Pancreas (tissue), 10 donors: Measurements from ENCODE around the gene SLC16A10. TPM values are rescaled to one million over a fixed set of nuclear protein-coding genes. Genes with fewer than 3 reads are reported as not detected.

Experiments
- ATAC-seq, 4 donors: fragments of 200-7000 bp; cut with Tn5 transposase; one replicate each; pipeline versions ENCODE4 v1.8.0 to v1.9.1; 2020; ENCODE audit warnings: mild to moderate bottlenecking in 4 of 4, moderate library complexity in 4 of 4
- DNase-seq, 6 donors: peaks; one replicate each; pipeline ENCODE4 v3.0.0-alpha.2; 2020
- FAIRE-seq: peaks from 2 replicates; lab custom pipeline; 2012; peaks lifted over from hg19 to GRCh38; lab: Jason Lieb, UNC
- H3K27ac ChIP-seq, 4 donors: fragments of 200-600 bp; sonication (generic); 1 replicate in 3 of 4; 2 replicates in 1 of 4; pipeline versions ENCODE4 v1.5.0 to v1.8.0; 2020
- H3K27me3 ChIP-seq, 4 donors: fragments of 200-600 bp; one replicate each; pipeline ENCODE4 v1.8.0; 2021
- H3K36me3 ChIP-seq, 3 donors: fragments of 200-600 bp; sonication (generic) in 1 of 3; one replicate each; pipeline versions ENCODE4 v1.5.0 to v1.8.0; 2020 to 2021
- H3K4me1 ChIP-seq, 3 donors: fragments of 200-600 bp; one replicate each; pipeline ENCODE4 v1.8.0; 2021
- H3K4me3 ChIP-seq, 4 donors: fragments of 200-600 bp; sonication (generic) in 2 of 4; one replicate each; pipeline versions ENCODE4 v1.5.0 to v1.8.0; 2020 to 2021
- H3K9me3 ChIP-seq, 4 donors: fragments of 200-600 bp; one replicate each; pipeline ENCODE4 v1.8.0; 2021
- WGBS, 2 donors: extraction: QIAGEN DNeasy Blood & Tissue Kit; methylation state at CpG; one replicate each; pipeline ENCODE4 v1.1.7; 2013; 5-methylcytosine and 5-hydroxymethylcytosine counted together
- intact Hi-C, 3 donors: fragments of 100-400 bp; cut with DNase I; formaldehyde crosslinking; loops; one replicate each; pipeline versions ENCODE4 v1.11.1 to v1.14.2; 2022
- polyA plus RNA-seq, 2 donors: library from polyadenylated mRNA; stranded (reverse); fragments of 200-250 nt; gene quantifications; one replicate each; pipeline ENCODE4 v1.2.3, GENCODE V29; 2013
- total RNA-seq, 6 donors: library from RNA; stranded (reverse); fragmentation: NEBNext Ultra II Directional in 4 of 6; extraction: Animal tissue kit (Norgen Biotek cat#: 25700) in 4 of 6; gene quantifications; one replicate each; pipeline versions ENCODE4 v1.2.1 to v1.2.4, GENCODE V29; 2021 to 2023
- TF ChIP-seq, protein P1 (sequence below), 4 donors: fragments of 200-600 bp; sonication (generic) in 3 of 4; IDR thresholded peaks; one replicate each; pipeline versions ENCODE4 v1.5.0 to v1.8.0; 2021; ENCODE audit warnings: antibody characterized with exemption in 4 of 4
- donor health status: healthy with polysubstance abuse.
- donor health status: DM: no; HTN: no; CAD: no; lungs with moderate emphysema.
- donor health status: DM: no; HTN: no; CAD: no.
- donor health status: control.
- donor health status: control.
- donor health status: Bipolar disorder and iron deficiency.
- donor health status: DM: yes; HTN: yes; CAD: no.
- donor health status: DM: no; HTN: no; CAD: no.
- donor health status: DM: no; HTN: no; CAD: no.
- donor health status: DM: yes; HTN: yes; CAD: no.

The SLC16A10 gene
- total and polyA plus RNA-seq, 8 donors: 5.1 to 48.8 (median 30.0) TPM

- DNase-seq: no peak
- H3K36me3 ChIP-seq: no peaks in the 10 kb centered on the region
- no peaks in the 10 kb centered on the region for H3K27me3 ChIP-seq
- no peak for FAIRE-seq
- no peak for ATAC-seq
- H3K27ac ChIP-seq: no peak overlapping the region
- intact Hi-C loops: no loop called here
- TF ChIP-seq, protein P1, sequence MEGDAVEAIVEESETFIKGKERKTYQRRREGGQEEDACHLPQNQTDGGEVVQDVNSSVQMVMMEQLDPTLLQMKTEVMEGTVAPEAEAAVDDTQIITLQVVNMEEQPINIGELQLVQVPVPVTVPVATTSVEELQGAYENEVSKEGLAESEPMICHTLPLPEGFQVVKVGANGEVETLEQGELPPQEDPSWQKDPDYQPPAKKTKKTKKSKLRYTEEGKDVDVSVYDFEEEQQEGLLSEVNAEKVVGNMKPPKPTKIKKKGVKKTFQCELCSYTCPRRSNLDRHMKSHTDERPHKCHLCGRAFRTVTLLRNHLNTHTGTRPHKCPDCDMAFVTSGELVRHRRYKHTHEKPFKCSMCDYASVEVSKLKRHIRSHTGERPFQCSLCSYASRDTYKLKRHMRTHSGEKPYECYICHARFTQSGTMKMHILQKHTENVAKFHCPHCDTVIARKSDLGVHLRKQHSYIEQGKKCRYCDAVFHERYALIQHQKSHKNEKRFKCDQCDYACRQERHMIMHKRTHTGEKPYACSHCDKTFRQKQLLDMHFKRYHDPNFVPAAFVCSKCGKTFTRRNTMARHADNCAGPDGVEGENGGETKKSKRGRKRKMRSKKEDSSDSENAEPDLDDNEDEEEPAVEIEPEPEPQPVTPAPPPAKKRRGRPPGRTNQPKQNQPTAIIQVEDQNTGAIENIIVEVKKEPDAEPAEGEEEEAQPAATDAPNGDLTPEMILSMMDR (IDR thresholded peaks at IDR 0.05): no peak
- H3K9me3 ChIP-seq: no peaks in the 10 kb centered on the region
- WGBS, 2 donors: 88% methylated on average over 4 of the region's 4 CpGs
- H3K4me3 ChIP-seq: no peak overlapping the region
- no peaks in the 10 kb centered on the region for H3K4me1 ChIP-seq
These were observed 155.8 kb downstream of the SLC16A10 start for GRCh38 chr6:111243095-111243494.

DNA sequence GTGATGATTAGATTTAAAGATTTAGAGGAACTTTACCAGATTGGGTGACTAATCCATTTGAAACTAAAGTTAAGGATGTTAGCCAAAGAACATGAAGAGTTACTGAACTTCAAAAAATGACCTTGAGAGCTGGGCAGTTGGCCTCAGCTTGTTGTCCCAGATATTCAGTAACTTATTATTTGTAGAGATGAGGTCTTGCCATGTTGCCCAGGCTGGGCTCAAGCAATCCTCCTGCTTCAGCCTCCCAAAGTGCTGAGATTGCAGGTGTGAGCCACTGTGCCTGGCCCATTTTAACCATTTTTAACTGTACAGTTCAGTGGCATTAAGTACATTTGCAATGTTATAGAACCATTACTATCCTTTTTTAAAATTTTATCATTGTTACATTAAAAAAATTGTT lies 161.5 kb downstream of the SLC16A10 start:
- Histone ChIP-seq H3K27me3 (no peaks in the 10 kb centered on the region), H3K9me3 (no peaks in the 10 kb centered on the region), H3K4me1 (no peaks in the 10 kb centered on the region), H3K4me3 (no peak overlapping the region), H3K27ac (no peak overlapping the region), H3K36me3 (no peaks in the 10 kb centered on the region)
- no peak for ATAC-seq
- TF ChIP-seq, protein P1 (IDR thresholded peaks at IDR 0.05): no peak
- FAIRE-seq: no peak
- DNase-seq: no peak
- intact Hi-C loops: no loop called here

GRCh38 chr6:111250791-111251354 lies 163.6 kb downstream of the SLC16A10 start:
- no peak for ATAC-seq
- intact Hi-C loops: loop anchor here in 1 of 3 donors (10.0 kb wide), 1 partner anchor 374 kb away; no protein-coding TSS in a partner anchor
- no peak overlapping the region for H3K4me3 ChIP-seq
- 52 to 57% methylated on average over 4 of the region's 4 CpGs for WGBS, 2 donors
- no peaks in the 10 kb centered on the region for H3K9me3 ChIP-seq
- no peaks in the 10 kb centered on the region for H3K27me3 ChIP-seq
- TF ChIP-seq, protein P1 (IDR thresholded peaks at IDR 0.05): no peak
- H3K4me1 ChIP-seq: peaks cover 0 to under 1% (median 0%) of the 10 kb centered on the region in 3 donors
- no peak for FAIRE-seq
- no peak overlapping the region for H3K27ac ChIP-seq
- DNase-seq: no peak
- H3K36me3 ChIP-seq: no peaks in the 10 kb centered on the region

DNA sequence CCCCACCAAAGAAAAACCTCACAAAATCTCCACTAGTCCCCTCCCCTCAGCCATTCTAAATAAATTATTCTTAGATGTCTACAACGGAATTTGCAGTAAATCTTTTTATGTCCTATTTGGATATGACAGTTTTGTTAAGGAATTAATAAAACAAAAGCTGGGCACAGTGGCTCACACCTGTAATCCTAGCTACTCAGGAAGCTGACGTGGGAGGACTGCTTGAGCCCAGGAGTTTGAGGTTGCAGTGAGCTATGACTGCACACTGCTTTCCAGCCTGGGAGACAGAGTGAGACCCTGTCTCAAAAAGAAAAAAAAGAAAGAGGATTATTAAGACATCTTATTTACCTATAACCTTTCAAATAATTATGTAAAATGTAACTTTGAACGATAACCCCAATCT lies 165.4 kb downstream of the SLC16A10 start:
- intact Hi-C loops: loop anchor here in 1 of 3 donors (10.0 kb wide), 1 partner anchor 372 kb away; no protein-coding TSS in a partner anchor
- no peaks in the 10 kb centered on the region for H3K36me3 ChIP-seq
- FAIRE-seq: no peak

More for the DNA sequence above, 165.4 kb downstream of the SLC16A10 start:
- Histone ChIP-seq H3K9me3 (no peaks in the 10 kb centered on the region), H3K27ac (no peak overlapping the region), H3K4me3 (no peak overlapping the region), H3K27me3 (no peaks in the 10 kb centered on the region), H3K4me1 (peaks cover 0 to 5% (median 0%) of the 10 kb centered on the region in 3 donors)
- DNase-seq (no peak), ATAC-seq (no peak)
- TF ChIP-seq, protein P1 (IDR thresholded peaks at IDR 0.05): no peak
- 79 to 82% methylated on average over 3 of the region's 3 CpGs for WGBS, 2 donors
